Stimulated activated CD8-positive, alpha-beta memory T cell treated with anti-CD3 and anti-CD28 coated beads, Interleukin-12 subunit alpha, Interleukin-12 subunit beta, amount 100 ng/mL, for 24 hours (primary cell): ENCODE data around the gene GJA5.
"Not testable (repeated sequence)": the region's sequence is repeated elsewhere in the genome, so short reads cannot be mapped to it uniquely, and the experiment has no call there.

Source experiments
- DNase-seq: peaks from one replicate; pipeline ENCODE4 v3.0.0-alpha.2; 2020; ENCODE audit errors: extremely low read depth

Gene GJA5

GRCh38 chr1:147762233-147763024 is 2.0 kb upstream of the GJA5 start:
- no peak for DNase-seq

DNA sequence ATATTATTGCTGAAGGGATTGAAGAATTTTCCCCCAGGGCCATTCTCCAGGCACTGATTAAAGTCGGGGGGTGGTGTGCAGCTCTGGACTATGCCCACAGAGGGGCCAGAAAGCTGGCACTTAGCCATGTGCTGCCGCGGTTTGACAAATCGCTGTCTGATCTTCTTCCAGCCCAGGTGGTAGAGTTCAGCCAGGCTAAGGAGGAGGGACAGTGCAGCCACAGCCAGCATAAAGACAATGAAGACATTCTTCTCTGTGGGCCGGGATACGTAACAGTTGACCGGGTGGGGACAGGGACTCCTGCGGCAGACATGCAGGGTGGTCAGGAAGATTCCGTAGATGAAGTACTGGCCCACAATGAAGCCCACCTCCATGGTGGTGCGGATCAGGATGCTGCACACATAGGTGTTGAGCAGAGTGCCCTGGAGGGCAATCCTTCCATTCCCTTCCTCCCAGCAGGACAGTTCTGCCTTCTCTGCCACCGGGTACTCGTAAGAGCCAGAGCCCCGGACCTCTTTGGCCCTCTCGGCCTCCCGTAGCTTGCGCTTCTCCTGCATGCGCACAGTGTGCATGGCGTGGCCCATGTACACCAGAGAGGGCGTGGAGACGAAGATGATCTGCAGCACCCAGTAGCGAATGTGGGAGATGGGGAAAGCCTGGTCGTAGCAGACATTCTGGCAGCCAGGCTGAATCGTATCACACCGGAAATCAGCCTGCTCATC is 1.9 kb downstream of the GJA5 start:
- no peak for DNase-seq

DNA sequence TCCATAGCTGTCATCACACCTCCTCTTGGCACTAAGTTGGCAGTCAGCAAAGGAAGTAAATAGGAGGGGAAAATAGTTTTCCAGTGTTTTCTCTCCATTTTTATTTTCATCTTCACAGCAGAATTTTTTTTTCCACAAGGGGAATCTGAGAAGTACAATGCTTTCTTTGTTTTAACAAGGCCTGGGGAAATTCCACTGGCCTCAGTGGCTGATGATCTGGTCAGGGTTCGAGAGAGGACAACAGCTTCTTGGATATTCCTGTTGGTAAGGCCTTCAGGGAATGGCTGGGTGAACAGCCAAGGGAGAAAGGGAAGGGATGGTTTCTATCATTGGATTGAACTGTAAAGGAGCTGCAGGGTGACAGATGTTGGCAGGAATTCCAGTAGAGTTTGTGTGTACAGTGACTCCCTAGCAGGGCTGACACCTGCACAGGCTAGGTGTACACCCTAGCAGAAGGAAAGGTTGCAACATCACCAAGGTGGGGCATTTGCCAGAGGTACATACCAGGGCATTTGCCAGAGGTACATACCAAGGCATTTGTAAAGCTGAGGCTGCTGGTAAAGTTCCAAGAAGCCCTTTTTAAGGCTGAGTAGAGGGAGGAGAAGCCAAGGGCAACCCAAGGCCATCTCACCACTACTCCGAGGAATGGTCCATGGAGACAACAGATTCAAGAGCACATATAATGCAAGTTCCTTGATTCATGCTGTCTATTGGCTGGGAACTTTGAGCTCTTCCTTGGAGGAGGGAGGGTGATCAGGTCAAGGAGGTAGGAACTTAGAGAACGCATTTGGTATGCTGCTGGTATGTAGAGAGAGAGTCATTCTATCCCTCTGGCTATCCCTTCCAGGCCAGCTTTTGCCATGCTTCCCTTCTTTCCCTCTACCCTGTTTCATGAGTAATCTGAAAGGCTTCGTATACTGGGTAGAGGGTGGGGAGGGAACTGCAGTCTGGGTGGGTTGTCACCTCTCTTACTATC is 3.1 kb downstream of the GJA5 start:
- no peak for DNase-seq

DNA sequence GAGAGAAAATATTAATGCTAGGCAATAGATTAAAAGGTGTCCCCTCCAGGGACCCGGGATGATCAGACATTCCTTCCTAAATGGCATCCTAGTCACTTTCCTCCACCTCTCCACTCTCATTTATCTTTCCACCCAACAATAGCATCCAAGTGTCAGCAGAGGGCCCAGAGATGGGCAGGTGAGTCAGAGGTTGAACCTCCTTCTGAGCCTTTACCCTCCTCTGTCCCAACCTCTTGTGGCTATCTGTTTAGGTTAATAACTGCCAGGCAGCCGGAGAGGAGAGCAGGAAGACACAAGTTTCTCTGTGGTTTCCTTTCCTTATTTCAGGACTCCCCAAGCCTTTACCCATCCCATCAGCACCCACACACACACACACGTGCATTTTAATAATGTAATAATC is 4.1 kb downstream of the GJA5 start:
- no peak for DNase-seq

- no peak for DNase-seq
Observed at GRCh38 chr1:147754661-147755060, 5.7 kb downstream of the GJA5 start.

DNA sequence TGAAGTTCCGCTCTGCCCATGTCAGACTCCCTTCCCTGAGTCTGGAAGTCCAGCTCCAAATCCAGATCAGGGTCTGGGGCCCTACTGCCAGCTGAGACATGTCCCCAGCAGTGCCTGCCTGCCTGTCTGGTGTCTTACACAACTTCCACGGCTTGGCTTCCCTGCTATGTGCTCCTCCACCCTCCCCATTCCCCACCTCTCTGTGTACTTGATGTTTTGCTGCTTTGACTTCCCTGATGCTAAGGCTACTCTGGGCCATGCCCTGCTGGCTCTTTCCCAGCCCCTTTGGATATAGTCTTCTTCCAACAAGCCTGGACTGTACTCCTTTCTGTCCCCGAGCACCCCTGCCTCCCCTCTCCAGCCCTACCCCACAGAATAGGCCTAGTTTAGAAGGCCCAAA is 7.3 kb downstream of the GJA5 start:
- DNase-seq = no peak

DNA sequence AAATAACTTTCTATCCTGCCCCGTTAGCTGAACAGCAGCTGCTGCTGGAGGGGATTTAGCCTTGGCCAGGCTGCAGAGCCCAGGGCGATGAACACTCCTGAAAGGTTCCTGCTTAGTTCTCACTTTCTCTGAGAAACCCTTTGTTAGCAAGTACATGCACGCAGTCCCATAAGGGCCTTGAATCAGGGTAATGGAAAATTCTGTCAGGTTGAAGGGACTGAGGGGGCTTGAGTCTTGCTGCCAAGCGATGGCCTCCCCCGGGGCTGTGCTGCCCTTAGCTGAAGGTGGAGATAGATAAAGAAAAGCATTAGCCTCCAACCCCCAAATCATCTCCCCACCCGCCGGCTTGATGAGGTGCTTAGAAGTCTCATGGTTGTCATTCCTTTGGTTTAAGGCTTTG is 7.9 kb downstream of the GJA5 start:
- DNase-seq = no peak

DNA sequence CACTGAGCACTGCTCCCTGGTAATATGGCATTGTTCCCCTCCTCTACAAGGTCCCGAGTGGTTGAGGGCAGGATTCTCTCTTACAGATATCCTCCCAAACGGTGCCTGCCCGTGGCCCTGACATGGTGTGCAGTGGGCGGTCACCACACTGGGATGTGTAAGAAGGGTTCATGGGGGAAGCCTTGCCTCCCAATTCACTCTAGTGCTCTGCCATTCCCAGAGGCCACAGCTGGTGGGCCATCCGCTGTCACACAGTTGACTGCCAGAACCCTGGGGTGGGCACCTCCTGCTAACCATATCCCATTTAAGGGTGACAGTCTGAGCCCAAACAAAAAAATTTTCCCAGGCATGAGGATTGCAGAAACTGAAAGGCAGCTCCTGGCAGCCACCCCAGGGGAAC is 9.1 kb downstream of the GJA5 start:
- no peak for DNase-seq

DNA sequence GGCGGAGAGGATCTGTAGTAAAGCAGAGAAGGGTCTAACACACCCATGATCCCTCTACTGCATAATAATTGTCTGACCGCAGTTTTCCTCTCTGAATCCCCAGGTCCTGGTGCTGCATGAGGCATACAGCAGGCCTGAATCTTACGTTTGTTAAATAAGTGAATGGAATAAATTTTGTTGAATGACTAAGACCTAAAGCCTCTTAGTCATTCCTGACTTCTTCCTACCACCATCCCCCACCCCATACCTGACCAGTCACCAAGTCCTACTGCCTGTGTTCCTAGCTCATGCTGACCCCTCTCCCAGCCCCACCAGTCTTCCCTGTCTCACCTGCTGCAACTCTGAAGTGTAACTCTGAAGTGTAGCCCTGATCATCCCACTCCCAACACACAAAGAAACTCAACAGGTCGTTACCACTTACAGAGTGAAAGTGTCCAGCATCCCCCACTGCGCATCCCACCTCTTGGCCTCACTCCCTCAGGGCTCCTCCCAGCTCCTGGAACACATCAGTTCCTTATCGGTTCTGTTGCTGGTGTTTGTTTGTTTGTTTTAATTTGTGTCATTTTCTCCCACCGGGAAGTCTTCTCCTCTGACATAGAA is 9.7 kb downstream of the GJA5 start:
- DNase-seq = no peak

- no peak for DNase-seq
Observed at GRCh38 chr1:147749792-147750191, 10.6 kb downstream of the GJA5 start.

GRCh38 chr1:147748676-147749350 is 11.6 kb downstream of the GJA5 start:
- no peak for DNase-seq

DNA sequence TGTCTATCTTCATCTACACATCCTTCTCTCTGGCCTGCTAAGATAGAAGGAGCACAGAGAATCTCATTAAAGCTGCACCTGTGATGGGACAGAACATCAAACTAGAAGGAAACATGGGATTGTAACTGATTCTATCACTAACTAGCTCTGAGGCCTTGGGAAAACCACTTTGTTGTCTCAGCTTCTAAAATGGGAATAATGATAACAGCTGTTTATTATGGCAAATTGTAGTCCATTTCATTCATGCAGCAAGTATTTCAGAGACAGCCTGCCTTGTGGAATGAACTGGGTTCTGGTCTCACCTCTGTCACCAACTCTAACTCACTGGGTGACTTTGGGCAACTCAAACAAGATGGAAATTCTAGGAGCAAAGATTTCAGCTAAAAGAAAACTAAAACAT is 12.4 kb downstream of the GJA5 start:
- DNase-seq = no peak

DNA sequence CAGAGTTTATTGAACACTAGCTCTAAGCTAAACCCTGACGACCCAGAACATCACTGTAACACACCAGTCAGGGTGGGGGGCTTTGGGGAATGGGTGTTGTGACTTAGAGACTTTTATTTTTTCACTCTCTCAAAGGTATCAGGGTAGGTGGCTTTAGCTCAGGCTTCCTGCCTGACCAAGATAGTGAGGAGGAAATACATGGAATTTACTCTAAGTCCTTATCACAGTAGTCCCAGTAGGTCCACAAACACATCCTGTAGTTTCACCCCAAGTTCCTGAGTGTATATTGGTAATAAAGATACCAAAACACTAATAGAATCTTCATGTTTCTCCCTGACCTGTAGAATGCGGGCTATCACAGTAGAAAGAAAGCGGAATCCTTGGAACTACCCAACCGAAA is 15.1 kb downstream of the GJA5 start:
- DNase-seq = no peak

- DNase-seq = no peak
Observed at GRCh38 chr1:147741065-147741464, 19.3 kb downstream of the GJA5 start.

DNA sequence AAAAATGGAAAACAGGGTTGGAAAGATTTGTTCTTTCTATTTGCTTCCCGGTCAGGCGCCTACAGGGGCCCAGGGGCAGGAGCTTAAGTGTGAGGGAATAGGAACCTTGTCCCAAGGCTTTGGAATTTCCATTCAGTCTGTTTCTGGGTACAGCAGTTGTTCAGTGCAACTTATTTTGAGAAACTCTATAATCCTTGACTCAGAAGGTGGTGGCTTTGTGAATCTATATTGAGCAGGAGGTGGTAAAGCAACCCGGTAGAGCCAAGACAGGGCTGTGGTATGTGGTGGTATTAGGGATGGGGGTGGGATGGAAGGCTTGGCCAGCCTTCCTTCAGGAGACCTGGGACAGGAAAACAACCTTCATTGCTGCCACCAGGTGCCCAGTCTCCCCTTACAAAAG is 20.0 kb downstream of the GJA5 start:
- DNase-seq = no peak

DNA sequence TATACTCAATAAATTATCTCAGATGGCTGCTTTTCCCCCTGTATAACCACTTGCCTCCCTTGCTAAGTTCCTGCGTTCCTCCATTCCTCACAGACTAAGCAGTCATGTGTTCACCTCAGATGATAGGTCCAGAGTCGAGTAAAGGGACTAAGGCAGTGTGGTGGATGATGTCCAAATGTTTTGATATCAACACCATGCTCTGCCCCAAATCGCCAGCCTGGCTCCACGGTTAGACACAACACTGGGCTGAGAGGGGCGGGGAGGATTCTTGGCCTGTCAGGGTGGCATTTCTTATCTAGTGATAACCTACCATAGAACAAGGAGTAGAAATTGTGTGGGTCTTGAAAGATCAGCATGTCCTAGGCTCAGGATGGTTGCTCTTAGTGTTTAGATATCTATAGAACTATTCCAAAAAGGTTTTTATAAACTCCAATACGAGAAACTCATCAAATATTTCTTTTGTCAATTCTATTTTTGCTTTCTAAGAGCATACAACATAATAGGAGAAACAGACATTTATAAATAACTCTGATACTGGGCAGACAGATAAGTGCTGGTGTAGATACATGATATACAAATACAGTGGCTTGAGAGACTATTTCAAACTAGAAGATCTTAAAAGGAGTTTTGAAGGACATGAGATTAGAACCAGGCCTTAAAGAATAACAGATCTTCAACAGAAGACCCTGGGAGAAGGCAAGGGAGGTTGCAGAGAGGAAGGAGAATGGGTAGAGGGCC is 21.5 kb downstream of the GJA5 start:
- DNase-seq = no peak

DNA sequence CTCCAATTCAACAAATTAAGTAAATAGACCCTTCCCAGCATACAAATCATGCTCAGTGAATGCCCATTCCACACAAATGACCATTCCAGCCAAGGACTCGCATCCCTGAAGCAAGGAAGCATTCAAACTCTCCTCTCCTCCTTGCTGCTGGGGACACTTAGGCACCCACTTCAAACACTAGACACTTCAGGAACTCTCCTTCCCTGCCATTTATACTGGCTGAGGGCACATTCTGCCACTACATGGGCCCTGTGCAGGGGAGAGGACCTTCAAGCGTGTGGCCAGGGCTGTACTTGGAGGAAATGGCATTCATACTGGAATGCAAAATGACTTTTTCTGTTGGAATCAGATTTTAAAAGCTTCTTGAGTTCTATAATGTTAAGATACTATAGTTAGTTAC is 22.3 kb downstream of the GJA5 start:
- DNase-seq = no peak

GRCh38 chr1:147736883-147737282 is 23.5 kb downstream of the GJA5 start:
- no peak for DNase-seq

DNA sequence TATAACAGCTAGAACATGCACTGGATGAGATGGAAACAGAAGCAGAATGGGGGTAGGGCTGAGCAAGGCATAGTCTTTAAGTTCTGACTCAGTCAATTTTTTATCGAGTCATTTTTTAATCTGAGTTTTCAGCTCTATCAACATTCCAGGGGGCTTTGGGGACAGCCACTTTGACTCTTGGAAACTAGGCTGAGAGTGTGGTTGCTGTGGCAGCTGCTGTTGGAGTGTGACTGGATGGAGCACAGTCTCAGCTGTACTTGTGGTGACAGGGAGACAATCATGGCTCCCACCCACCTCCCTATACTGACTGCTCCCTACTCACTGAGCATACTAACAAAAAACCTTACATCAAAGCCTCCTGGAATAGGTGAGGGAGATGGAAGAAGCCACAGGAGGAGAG is 25.0 kb downstream of the GJA5 start:
- no peak for DNase-seq

- DNase-seq = not testable (repeated sequence)
Observed at GRCh38 chr1:147734291-147734841, 26.0 kb downstream of the GJA5 start.
